Epidermal melanocyte (primary cell): ENCODE measurements around the gene ITGB6.

Source experiments
- DNase-seq: peaks from one replicate; pipeline ENCODE4 v3.0.0; 2011; ENCODE audit warnings: low spot score; ENCODE audit not compliant: insufficient read length

ITGB6 gene

DNA sequence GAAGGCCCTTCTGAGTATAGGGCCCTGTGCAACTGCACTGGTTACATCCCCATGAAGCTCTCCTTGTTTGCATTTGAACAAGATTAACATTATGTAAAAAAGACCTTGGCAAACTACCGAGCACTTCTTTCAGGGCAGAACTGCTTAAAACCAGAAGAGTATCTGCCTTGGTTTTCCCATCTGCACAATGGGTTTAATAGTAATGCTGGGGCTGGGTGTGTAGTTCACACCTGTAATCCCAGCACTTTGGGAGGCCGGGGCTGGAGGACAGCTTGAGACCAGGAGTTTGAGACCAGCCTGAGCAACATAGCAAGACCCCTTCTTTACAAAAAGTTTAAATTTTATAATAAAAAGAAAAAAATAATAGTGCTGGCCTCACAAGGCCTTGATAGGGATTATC, 146.1 kb downstream of the ITGB6 start:
- no peak for DNase-seq

DNA sequence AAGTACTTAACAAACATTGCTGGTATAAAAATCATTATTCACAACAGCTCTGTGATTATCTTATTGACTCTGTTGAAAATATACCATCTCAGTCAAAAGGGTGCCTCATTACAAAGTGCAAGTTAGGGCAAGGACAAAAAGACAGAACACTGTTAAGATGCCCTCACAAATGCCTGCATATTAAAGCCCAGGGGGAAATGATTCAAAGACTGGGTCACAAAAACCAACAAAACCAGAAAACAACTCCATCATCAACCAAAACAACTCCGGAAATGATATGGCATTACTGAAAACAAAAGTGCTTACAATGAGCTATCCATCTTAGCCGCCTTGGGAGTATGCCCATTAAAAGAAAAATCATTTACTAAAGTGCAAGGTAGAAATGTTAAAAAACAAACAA, 147.5 kb downstream of the ITGB6 start:
- no peak for DNase-seq

- no peak for DNase-seq
Observed at GRCh38 chr2:160051371-160051800, 148.7 kb downstream of the ITGB6 start.

GRCh38 chr2:160050147-160050546, 149.9 kb downstream of the ITGB6 start:
- no peak for DNase-seq
